Measurements from ENCODE around the gene SPRN. TPM values are rescaled to one million over a fixed set of nuclear protein-coding genes. Genes with fewer than 3 reads are reported as not detected.

SPRN gene
- total RNA-seq, 4 donors from 2014 or later: not detected

GRCh38 chr10:133401981-133402725, 22.3 kb downstream of the SPRN start:
- intact Hi-C loops (cut with DNase I): no loop called here
- no peak overlapping the region for H3K4me3 ChIP-seq
- TF ChIP-seq POLR2A (IDR thresholded peaks at IDR 0.05) (no peak), CTCF (IDR thresholded peaks at IDR 0.05) (no peak)
- no peaks in the 10 kb centered on the region for H3K27me3 ChIP-seq
- no peaks in the 10 kb centered on the region for H3K4me1 ChIP-seq
- H3K36me3 ChIP-seq: peaks cover 11 to 98% (median 28%) of the 10 kb centered on the region in 3 donors
- no peaks in the 10 kb centered on the region for H3K9me3 ChIP-seq
- DNase-seq: no peak
- WGBS, 2 donors: 90 to 92% methylated on average over 2 to 12 of the region's 21 CpGs
- no peak overlapping the region for H3K27ac ChIP-seq

DNA sequence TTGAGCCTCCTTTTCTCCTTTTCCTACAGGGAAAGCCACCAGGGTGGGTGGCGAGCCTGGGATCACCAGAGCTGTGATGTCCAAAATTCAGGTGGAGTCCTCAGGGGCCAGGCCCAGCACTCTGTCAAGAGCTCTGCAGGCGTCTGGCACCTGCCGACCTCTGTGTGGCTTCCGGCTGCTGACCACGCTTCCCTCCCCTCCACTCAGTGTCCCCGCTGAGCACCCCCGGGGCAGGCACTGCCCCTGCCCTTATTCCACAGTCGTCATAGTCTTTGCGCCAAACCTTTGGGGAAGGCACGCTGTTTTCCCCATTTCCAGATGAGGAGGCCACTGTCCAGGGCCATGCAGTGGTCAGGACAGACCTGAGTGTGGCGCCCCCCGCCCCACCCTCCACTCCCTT, 22.9 kb downstream of the SPRN start:
- H3K27me3 ChIP-seq: no peaks in the 10 kb centered on the region
- peak overlapping the region in 1 of 4 donors; percentile 21 for H3K27ac ChIP-seq
- no peak overlapping the region for H3K4me3 ChIP-seq
- H3K4me1 ChIP-seq: no peaks in the 10 kb centered on the region
- no peak for DNase-seq
- intact Hi-C loops (cut with DNase I): no loop called here
- H3K36me3 ChIP-seq: peaks cover 11 to 98% (median 28%) of the 10 kb centered on the region in 3 donors
- no peaks in the 10 kb centered on the region for H3K9me3 ChIP-seq
- no peak for TF ChIP-seq CTCF (IDR thresholded peaks at IDR 0.05)
- TF ChIP-seq POLR2A (IDR thresholded peaks at IDR 0.05): no peak
- 89 to 95% methylated on average over 9 of the region's 12 CpGs for WGBS, 2 donors

DNA sequence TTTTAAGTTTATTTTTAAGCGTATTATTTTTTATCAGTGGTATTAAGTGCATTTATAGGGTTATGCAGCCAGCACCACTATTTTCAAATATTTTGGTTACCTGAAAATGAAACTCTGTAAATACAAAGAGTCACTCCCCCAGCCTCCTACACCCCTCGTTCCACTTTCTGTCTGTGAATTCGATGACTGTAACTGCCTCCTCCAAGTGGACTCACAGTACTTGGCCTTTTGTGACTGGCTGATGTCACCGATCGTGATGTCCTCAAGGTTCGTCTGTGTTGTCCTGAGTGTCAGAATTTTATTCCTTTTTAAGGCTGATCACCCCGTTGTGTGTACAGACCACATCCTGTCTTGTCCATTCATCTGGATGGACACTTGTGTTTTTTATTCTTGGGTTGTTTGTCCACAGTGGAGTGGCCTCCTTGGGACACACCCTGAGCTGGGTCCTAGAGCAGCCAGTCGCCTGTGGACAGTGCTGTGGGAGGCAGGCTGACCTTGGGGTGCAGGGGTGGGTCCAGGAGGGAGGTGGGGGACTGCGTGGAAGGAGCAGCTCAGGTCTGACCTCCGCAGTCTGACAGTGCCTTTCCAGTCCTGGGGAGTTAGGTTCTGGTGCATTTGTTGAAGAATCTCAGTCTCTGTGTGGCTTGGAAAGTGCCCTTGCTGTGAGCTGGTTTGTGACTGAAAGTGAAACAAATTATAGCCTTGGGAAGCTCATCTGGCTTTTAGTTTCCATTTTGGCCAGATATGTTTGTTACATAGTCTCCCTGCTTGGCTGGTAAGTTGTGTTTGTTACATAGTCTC, 23.6 kb downstream of the SPRN start:
- Histone ChIP-seq H3K9me3 (no peaks in the 10 kb centered on the region), H3K27me3 (no peaks in the 10 kb centered on the region), H3K4me3 (no peak overlapping the region), H3K4me1 (peaks cover 0 to 5% (median 0%) of the 10 kb centered on the region in 3 donors), H3K36me3 (peaks cover 11 to 98% (median 23%) of the 10 kb centered on the region in 3 donors), H3K27ac (peak overlapping the region in 1 of 4 donors; percentile 26)
- no peak for TF ChIP-seq CTCF (IDR thresholded peaks at IDR 0.05)
- TF ChIP-seq POLR2A (IDR thresholded peaks at IDR 0.05): peak in 1 of 4 donors; percentile 18
- no peak for DNase-seq
- intact Hi-C loops (cut with DNase I): no loop called here
- 76 to 84% methylated on average over 7 to 9 of the region's 10 CpGs for WGBS, 2 donors

- Histone ChIP-seq H3K27ac (no peak overlapping the region), H3K36me3 (peaks cover 11 to 87% (median 18%) of the 10 kb centered on the region in 3 donors), H3K4me3 (no peak overlapping the region), H3K9me3 (no peaks in the 10 kb centered on the region), H3K4me1 (peaks cover 4 to 20% (median 8%) of the 10 kb centered on the region in 3 donors), H3K27me3 (no peaks in the 10 kb centered on the region)
- WGBS, 2 donors: 91 to 100% methylated on average over 3 to 6 of the region's 19 CpGs
- TF ChIP-seq CTCF (IDR thresholded peaks at IDR 0.05) (no peak), POLR2A (IDR thresholded peaks at IDR 0.05) (no peak)
- intact Hi-C loops (cut with DNase I): no loop called here
- no peak for DNase-seq
These were observed 25.3 kb downstream of the SPRN start for GRCh38 chr10:133399123-133399601.

DNA sequence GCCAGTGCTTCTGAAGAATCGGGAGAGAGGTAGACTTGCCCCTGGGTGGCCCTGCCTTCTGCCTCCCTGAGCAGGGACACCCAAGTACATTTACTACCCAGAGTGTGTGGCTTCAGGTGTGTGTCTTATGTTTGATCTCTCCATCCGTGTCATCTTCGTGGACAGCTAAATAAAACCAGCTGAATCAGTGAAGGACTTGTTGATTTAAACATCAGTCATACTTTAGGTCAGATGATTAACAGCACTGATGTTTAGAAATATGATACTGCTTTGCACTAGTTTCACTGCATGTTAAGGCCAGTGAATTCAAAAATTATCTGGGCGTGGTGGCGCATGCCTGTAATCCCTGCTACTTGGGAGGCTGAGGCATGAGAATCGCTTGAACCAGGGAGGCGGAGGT, 26.5 kb downstream of the SPRN start:
- no peaks in the 10 kb centered on the region for H3K27me3 ChIP-seq
- peaks cover 11 to 76% (median 18%) of the 10 kb centered on the region in 3 donors for H3K36me3 ChIP-seq
- H3K4me1 ChIP-seq: peaks cover 4 to 28% (median 12%) of the 10 kb centered on the region in 3 donors
- no peak overlapping the region for H3K27ac ChIP-seq
- intact Hi-C loops (cut with DNase I): no loop called here
- WGBS, 2 donors: 89 to 96% methylated on average over 5 to 6 of the region's 7 CpGs
- no peak overlapping the region for H3K4me3 ChIP-seq
- TF ChIP-seq CTCF (IDR thresholded peaks at IDR 0.05) (no peak), POLR2A (IDR thresholded peaks at IDR 0.05) (no peak)
- DNase-seq: no peak
- H3K9me3 ChIP-seq: no peaks in the 10 kb centered on the region
